NCI-H2227 (cell line): ENCODE data around the gene TBATA.
"Not testable (repeated sequence)": the region's sequence is repeated elsewhere in the genome, so short reads cannot be mapped to it uniquely, and the experiment has no call there.

Experiments
- DNase-seq: peaks from one replicate; lab custom pipeline; 2025; ENCODE audit not compliant: unreplicated experiment; lab: John Stamatoyannopoulos, UW

The TBATA gene

DNA sequence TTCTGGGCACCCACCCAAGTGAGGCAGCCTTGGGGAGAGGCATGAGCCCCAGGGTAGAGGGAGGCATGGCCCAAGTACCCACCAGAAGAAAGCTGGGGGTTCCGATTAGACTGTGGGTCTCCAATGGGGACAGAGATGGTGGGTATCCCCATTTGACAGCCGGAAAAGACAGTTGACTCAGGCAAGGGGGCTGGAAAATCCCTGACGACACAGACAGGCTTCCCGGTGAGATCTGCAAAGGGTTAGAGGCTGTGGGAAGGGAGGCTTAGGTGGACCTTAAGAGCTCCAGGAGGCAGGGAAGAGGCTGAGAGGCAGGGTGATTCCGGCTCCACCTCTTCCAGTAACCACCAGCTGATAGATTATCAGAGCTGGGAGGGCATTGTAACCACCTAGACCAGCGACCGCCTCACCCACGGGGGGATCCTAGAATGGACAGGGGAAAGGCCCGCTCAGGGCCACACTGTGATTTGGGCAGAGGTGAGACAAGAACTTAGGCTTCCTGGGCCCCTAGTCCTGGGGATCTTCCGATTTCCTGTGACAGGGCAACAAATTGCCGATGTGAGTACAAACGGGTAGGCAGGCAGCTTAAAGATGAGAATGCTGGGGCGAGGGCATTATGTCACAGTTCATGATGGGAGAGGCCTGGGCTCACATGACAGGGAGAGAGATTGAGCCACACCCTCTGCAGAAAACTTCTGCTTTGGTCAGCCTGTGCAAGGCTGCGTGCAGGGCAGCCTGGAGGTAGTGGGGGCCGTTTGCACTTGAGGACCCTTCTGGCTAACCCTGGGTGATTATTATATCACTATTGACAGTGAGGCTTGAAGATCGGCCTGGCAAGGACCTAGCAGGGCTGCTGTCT lies 5.4 kb downstream of the TBATA start:
- no peak for DNase-seq

GRCh38 chr10:70779088-70779487 lies 6.1 kb downstream of the TBATA start:
- DNase-seq: no peak

DNA sequence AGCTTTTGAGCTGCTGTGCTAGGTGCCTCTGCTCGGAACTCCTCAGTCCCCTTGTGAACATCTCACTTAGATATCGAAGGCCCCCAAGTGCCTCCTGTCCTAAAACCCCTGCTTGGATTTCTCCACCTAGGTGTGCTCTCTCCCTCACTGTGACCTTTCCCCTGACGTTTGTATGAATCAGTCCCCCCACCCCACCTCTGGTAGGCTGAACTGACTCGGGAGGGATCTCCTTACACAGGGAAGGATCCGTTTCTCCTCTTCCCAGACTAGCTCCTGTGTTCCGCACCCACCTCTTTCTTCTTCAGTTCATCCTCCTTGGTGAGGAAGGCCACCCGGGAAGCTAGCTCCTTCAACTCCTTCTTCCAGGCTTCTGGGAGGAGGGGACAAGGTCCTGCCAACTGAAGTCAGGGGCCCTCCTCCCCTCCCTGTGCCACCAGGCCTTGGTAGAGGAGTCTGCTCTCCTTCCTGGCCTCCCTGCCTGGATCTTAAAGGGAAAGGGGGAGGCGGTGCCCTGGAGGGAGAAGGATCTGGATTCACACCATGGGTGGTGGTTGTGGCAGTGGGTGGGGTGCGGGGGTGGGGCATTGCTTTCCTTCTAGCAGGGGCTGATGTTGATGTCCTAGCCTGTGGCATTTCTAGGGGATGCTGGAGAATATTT lies 6.8 kb downstream of the TBATA start:
- no peak for DNase-seq

DNA sequence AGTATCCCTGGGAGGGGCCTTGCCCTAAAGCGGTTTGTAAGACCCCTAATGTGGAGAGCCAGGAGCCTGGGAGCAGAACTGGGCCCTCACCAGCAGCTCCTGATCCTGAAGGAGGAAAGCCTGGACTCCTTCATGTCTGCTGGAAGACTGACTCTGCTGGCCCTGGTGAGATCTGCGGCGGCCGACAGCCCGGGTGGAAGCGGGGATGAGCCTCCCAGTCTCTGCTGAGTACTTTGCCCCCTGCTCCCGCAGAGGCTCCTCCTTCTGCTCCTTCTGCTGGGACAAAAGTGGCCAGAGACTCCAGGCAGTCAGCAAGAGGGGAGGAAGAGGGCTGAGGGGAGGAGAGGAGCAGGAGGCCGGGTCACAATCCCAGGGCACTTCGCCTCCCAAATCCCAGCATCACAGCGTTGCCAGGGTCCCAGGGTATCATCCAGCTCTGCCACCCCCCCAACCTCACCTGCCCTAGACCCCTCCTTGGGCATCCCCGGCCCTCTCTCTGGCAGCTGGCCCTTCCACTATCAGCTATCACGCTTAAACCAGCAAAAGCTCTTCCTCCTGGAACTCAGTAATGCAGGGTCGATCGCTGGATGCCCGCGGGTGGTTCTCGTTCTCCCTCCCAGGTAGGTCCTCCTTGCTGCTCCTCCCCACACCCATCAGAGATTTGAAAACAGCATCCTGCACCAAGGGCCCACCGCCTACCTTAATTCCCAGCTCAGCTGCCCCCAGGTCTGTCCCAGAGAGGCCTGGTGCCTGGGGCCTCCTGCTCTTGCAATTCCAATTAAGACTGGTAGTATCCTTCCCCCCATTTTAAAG lies 7.9 kb downstream of the TBATA start:
- no peak for DNase-seq

GRCh38 chr10:70776455-70777005 lies 8.6 kb downstream of the TBATA start:
- no peak for DNase-seq

- DNase-seq: no peak
Measured at GRCh38 chr10:70775679-70776454, 9.3 kb downstream of the TBATA start.

DNA sequence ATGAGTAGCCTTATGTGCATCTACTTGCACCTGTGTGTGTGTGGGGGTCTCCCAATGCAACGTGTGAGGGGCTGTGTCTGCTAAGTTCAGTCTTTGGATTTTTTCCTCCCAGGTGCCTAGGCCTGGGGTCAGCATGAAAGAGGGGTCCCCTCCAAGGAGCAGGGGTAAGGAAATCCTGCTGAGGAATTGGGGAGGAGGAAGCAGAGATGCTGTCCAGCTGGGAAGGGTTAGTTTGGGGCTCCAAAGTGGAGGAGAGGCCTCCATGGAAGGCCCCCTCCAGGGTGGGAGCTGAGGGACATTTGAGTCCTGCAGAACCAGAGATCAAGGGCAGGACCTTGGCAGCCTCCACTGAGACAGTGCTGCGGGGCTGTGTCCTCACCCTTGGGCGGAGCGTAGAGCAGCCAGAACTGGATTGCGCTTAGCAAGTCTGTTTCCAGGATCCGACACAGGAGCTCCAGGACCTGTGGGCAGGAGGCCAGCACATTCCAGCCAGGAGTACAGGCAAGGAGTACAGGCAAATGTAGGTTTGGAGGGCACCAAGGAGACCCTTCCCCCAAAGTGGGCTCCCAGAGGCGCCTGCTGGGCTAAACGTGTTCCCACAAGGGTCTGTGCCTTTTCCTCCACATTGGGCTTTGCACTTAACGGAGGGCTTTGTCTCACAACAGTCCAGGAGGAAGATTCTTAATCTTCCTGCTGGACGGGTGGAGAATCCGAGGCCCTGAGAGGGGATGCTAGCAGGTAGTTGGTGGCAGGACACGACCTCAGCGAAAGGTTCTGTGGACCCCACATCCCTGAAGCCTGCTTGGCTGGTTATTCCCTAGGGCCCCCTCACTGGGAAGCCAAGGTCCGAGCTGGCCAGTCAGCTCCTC lies 10.1 kb downstream of the TBATA start:
- no peak for DNase-seq

GRCh38 chr10:70773965-70774809 lies 11.0 kb downstream of the TBATA start:
- no peak for DNase-seq

- no peak for DNase-seq
Measured at GRCh38 chr10:70773461-70773860, 11.7 kb downstream of the TBATA start.

GRCh38 chr10:70772627-70773026 lies 12.6 kb downstream of the TBATA start:
- DNase-seq: no peak

DNA sequence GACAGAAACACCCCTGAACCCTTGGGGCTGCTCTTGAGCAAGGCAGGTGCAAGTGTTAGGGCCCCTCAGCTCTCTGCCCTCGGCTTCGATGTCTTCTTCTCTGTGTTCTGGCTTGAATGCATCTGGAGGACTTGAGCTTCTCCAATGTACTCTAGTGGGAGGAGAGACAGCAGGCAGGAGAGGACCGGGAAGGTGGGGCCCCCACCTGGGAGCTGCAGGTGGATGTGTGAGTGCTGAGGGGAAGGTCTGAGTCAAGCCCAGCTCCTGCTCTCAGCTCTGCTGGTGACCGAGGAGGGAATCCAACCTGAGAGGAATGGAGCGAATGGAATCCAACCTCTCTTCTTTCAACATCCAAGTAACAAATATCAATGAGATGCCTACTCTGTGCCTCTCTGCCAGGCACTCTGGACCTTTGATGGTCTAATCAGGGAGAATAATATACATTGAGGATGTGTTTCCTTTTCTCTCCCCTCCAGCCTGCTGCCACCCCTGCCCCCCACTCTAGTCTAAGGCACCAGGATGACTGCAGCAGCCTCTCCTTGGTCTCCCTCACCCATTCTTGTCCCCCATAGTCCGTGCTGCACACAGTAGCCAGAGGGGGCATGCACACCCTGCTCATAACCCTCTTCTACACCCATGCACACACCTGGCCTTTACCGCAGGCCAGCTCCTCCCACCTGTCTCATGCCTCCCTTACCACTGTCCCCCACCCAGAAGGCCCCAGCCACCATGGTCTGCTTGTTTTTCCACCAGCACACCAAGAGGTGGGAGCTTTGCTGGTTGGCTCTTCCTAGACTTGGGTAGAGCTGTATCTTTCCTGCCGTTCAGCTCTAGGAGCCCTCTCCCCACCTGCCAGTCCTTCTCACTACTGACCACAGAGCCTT lies 13.6 kb downstream of the TBATA start:
- no peak for DNase-seq

GRCh38 chr10:70770516-70770915 lies 14.7 kb downstream of the TBATA start:
- DNase-seq: not testable (repeated sequence)

DNA sequence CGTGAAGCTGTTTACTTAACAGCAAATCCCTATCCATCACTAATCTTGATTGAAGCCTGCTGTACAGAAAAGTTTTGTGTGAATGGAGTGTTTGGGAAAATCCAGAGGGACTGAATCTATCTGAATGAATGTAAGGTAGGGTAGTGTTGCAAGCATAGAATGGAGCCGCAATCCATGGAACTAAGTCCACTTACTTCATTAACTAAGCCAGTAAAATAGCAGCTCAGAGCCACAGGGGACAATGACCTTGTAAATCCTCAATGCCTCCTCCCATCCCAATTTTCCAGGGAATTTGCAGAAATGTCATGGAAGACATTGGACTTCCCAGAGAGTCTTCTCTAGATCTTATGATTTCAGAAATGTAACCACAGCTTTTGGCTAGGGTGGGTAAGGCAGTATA lies 15.2 kb downstream of the TBATA start:
- DNase-seq: no peak

DNA sequence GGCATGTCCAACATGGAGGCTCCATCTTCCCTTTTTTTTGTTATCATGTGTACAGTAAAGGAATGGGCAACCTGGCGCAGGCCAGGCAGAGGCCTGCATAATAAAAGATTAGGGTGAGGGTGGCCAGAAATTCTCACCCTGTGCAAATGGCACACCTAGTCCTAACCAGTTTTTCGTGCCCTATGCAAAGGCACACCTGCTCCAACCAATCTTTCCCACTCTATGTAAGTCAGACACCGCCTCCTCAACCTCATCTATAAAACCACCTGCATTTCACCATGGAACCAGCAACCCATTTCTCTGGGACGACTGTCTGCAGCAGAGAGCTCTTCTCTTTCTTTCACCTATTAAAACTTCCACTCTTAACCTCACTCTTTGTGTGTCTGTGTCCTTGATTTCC lies 16.1 kb downstream of the TBATA start:
- DNase-seq: no peak

DNA sequence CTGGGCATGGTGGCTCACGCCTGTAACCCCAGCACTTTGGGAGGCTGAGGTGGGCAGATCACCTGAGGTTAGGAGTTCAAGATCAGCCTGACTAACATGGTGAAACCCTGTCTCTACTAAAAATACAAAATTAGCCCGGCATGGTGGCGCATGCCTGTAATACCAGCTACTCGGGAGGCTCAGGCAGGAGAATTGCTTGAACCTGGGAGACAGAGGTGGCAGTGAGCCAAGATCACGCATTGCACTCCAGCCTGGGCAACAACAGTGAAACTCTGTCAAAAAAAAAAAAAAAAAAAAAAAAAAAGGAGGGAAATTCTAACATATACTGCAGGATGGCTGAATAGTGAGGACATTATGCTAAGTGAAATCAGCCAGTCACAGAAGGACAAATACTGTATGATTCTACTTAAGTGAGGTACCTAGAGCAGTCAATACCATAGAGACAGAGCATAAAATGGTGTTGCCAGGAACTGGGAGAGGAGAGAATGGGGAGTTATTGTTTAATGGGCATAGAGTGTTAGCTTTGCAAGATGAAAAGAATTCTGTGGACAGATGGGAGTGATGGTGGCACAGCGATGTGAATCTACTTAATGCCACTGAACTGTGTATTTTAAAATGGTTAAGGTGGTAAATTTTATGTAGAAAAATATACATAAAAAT lies 17.0 kb downstream of the TBATA start:
- not testable (repeated sequence) for DNase-seq

GRCh38 chr10:70765794-70766594 lies 19.2 kb downstream of the TBATA start:
- DNase-seq: no peak
